Peyer's patch (tissue), 4 donors: Measurements from ENCODE around the gene PCGF3. TPM values are rescaled to one million over a fixed set of nuclear protein-coding genes. Genes with fewer than 3 reads are reported as not detected.

ENCODE experiments used
- DNase-seq, 3 donors: peaks; one replicate each; pipeline ENCODE4 v3.0.0-alpha.2; 2017 to 2019
- H3K27ac ChIP-seq, 4 donors: fragments of 200-600 bp; sonication (generic); one replicate each; pipeline ENCODE4 v1.5.1; 2016 to 2019
- H3K27me3 ChIP-seq, 2 donors: fragments of 200-600 bp; sonication (generic); one replicate each; pipeline ENCODE4 v1.5.1; 2019
- H3K36me3 ChIP-seq, 3 donors: fragments of 200-600 bp; sonication (generic); one replicate each; pipeline ENCODE4 v1.5.1; 2016 to 2019
- H3K4me1 ChIP-seq, 4 donors: fragments of 200-600 bp; sonication (generic); one replicate each; pipeline ENCODE4 v1.5.1; 2016 to 2019
- H3K4me3 ChIP-seq, 4 donors: fragments of 200-600 bp; sonication (generic); 1 replicate in 3 of 4; 2 replicates in 1 of 4; pipeline ENCODE4 v1.5.1; 2016 to 2019; ENCODE audit warnings: mild to moderate bottlenecking in 1 of 4
- H3K9me3 ChIP-seq, 4 donors: fragments of 200-600 bp; sonication (generic); one replicate each; pipeline ENCODE4 v1.5.1; 2016 to 2019; ENCODE audit warnings: mild to moderate bottlenecking in 1 of 4
- CTCF ChIP-seq, 6 experiments: fragments of 450-650 bp in 4 of 6; fragments of 200-600 bp in 2 of 6; sonication (generic) in 1 of 6; IDR thresholded peaks; one replicate each; pipeline ENCODE4 v1.5.1; 2017 to 2019; ENCODE audit warnings: antibody characterized with exemption in 6 of 6, mild to moderate bottlenecking in 3 of 6, moderate library complexity in 1 of 6
- POLR2A ChIP-seq, 2 donors: fragments of 450-650 bp; IDR thresholded peaks; one replicate each; pipeline ENCODE4 v1.5.1; 2017; ENCODE audit warnings: antibody characterized with exemption in 2 of 2, mild to moderate bottlenecking in 2 of 2, moderate library complexity in 2 of 2
- total RNA-seq, 4 donors: library from RNA; depleted of rRNA; stranded (reverse); fragments of >200 nt; gene quantifications; one replicate each; pipeline ENCODE4 v1.1.0, GENCODE V29; 2016

The PCGF3 gene
- total RNA-seq, 4 donors from 2014 or later, result 58.3 to 168 (median 93.0) TPM

- DNase-seq, result peak; percentile 54 to 94 (median 92)
- Histone ChIP-seq H3K27me3 (no peaks in the 10 kb centered on the region), H3K9me3 (no peaks in the 10 kb centered on the region), H3K36me3 (no peaks in the 10 kb centered on the region), H3K4me3 (peak overlapping the region in 2 of 4 donors; percentile 55 to 62), H3K4me1 (peaks cover 0 to 49% (median 14%) of the 10 kb centered on the region in 4 donors), H3K27ac (peak overlapping the region; percentile 46 to 85 (median 70))
- peak; percentile 25 to 33 for TF ChIP-seq POLR2A (IDR thresholded peaks at IDR 0.05)
- TF ChIP-seq CTCF (IDR thresholded peaks at IDR 0.05), result no peak
These were observed 18.3 kb upstream of the PCGF3 start for GRCh38 chr4:687048-687970.

- peak overlapping the region; percentile 32 to 62 (median 44) for H3K4me3 ChIP-seq
- H3K9me3 ChIP-seq, result no peaks in the 10 kb centered on the region
- TF ChIP-seq CTCF (IDR thresholded peaks at IDR 0.05) (no peak), POLR2A (IDR thresholded peaks at IDR 0.05) (no peak)
- peak in 2 of 3 donors; percentile 51 to 53 for DNase-seq
- no peaks in the 10 kb centered on the region for H3K36me3 ChIP-seq
- H3K27me3 ChIP-seq, result no peaks in the 10 kb centered on the region
- H3K27ac ChIP-seq, result peak overlapping the region; percentile 58 to 85 (median 77)
- peaks cover 0 to 40% (median 10%) of the 10 kb centered on the region in 4 donors for H3K4me1 ChIP-seq
These were observed 17.4 kb upstream of the PCGF3 start for GRCh38 chr4:687971-688853.

- Histone ChIP-seq H3K27me3 (no peaks in the 10 kb centered on the region), H3K27ac (peak within 1 kb of the TSS; percentile 55 to 85 (median 77)), H3K9me3 (no peaks in the 10 kb centered on the region), H3K36me3 (no peaks in the 10 kb centered on the region), H3K4me1 (peaks cover 0 to 32% (median 10%) of the 10 kb centered on the region in 4 donors), H3K4me3 (peak within 1 kb of the TSS; percentile 32 to 62 (median 44))
- DNase-seq, result peak in 2 of 3 donors; percentile 57 to 65
- TF ChIP-seq POLR2A (IDR thresholded peaks at IDR 0.05) (no peak), CTCF (IDR thresholded peaks at IDR 0.05) (no peak)
These were observed 16.6 kb upstream of the PCGF3 start, which contains the start of gene SLC49A3 for GRCh38 chr4:688854-689681. SLC49A3 (minus strand) TSS chr4:689151; CDS start chr4:689127, 24 bp downstream.

GRCh38 chr4:689723-690122, 15.9 kb upstream of the PCGF3 start:
- H3K4me3 ChIP-seq, result peak overlapping the region in 1 of 4 donors; percentile 55
- no peaks in the 10 kb centered on the region for H3K27me3 ChIP-seq
- peak overlapping the region; percentile 55 to 85 (median 77) for H3K27ac ChIP-seq
- no peak for DNase-seq
- H3K9me3 ChIP-seq, result no peaks in the 10 kb centered on the region
- TF ChIP-seq CTCF (IDR thresholded peaks at IDR 0.05), result no peak
- no peak for TF ChIP-seq POLR2A (IDR thresholded peaks at IDR 0.05)
- H3K36me3 ChIP-seq, result no peaks in the 10 kb centered on the region
- peaks cover 0 to 32% (median 10%) of the 10 kb centered on the region in 4 donors for H3K4me1 ChIP-seq
